ENCODE measurements around the gene KCP.

- TF ChIP-seq EZH2 (optimal IDR thresholded peaks at IDR 0.05; ENCODE audit: low read depth, low read length) (no peak), CTCF (IDR thresholded peaks at IDR 0.05; ENCODE audit: low read length) (no peak)
These were observed 11.4 kb upstream of the KCP start for GRCh38 chr7:128921866-128922440.

Measured in MM.1S (cell line).